ENCODE data around the gene FAM219B. TPM values are rescaled to one million over a fixed set of nuclear protein-coding genes. Genes with fewer than 3 reads are reported as not detected.
"Not testable (repeated sequence)": the region's sequence is repeated elsewhere in the genome, so short reads cannot be mapped to it uniquely, and the experiment has no call there.

Gene FAM219B
- total and polyA plus RNA-seq, 2 of the 4 experiments (the other 2 are of a cell fraction): 24.9 to 48.7 TPM

DNA sequence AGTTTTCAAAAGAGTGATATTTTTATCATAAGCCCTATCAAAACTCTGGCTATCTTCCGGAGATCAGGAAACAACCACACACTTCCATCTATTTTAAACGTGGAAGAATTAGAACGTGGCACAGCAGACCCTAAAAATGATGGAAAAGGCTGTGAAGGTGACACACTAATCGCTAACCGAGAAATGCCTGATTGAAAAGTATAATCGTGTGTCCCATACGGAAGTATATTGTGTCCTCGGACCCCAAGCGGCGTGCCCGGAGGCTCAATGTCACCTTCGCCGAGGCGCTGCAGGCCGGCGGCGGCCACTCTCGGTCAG lies 30.6 kb upstream of the FAM219B start:
- no peaks in the 10 kb centered on the region for H3K36me3 ChIP-seq (ENCODE audit: control insufficient read depth, insufficient read depth, low read length)
- no peak overlapping the region for H2BK20ac ChIP-seq (ENCODE audit: low read depth, low read length)
- peaks cover 6% of the 10 kb centered on the region; the same call in 1 of the 2 replicates for H4K20me1 ChIP-seq (ENCODE audit: insufficient read depth, low read length)
- BruUV-seq (replicated peaks): TSS peak; percentile 65
- no peaks in the 10 kb centered on the region for H3K9me3 ChIP-seq (ENCODE audit: control insufficient read depth, insufficient read depth, low read length)
- peak overlapping the region; percentile 93 for H2AFZ ChIP-seq (replicated peaks; ENCODE audit: low read length, poor library complexity)
- DNase-seq (no peak), ATAC-seq (ENCODE audit: low read depth) (no peak)
- peaks cover 5% of the 10 kb centered on the region; the same call in 1 of the 2 replicates for H3K27me3 ChIP-seq (ENCODE audit: control insufficient read depth, insufficient read depth, low read length)
- 0 out of 2 replicates have a peak overlapping the region, but pooled peaks have one; percentile 1 for H3K4ac ChIP-seq (ENCODE audit: low read depth, low read length)
- dilution Hi-C loops (cut with HindIII; ENCODE audit: low sequenced_read_pairs, unreplicated experiment) (no loop called here), intact Hi-C loops (cut with micrococcal nuclease) (no loop called here), in situ Hi-C loops (cut with MboI; ENCODE audit: low sequenced_read_pairs) (no loop called here)
- peak overlapping the region; percentile 56 for H3K27ac ChIP-seq (ENCODE audit: insufficient read depth, low read length)
- no peak overlapping the region for H2BK15ac ChIP-seq (ENCODE audit: low read depth, low read length)
- H3K4me1 ChIP-seq (ENCODE audit: control insufficient read depth, insufficient read depth, low read length): no peaks in the 10 kb centered on the region
- no peak overlapping the region; the same call in 1 of the 2 replicates for H4K91ac ChIP-seq (ENCODE audit: insufficient read depth, low read depth, low read length)
- peak overlapping the region; percentile 72 for H3K9ac ChIP-seq (ENCODE audit: low read depth, low read length)
- H4K8ac ChIP-seq (ENCODE audit: low read depth in 2 of 2, low read length in 2 of 2): peak overlapping the region in 1 of 2 experiments; percentile 76; a peak in 1 of 4 replicates
- peak overlapping the region; percentile 42; the same call in 1 of the 2 replicates for H4K5ac ChIP-seq (ENCODE audit: low read depth, low read length)
- H2AK9ac ChIP-seq (replicated peaks; ENCODE audit: low read depth, low read length, poor library complexity): peak overlapping the region; percentile 97
- 1% methylated on average over 15 of the region's 18 CpGs; no CpG with 5 or more reads in 1 of the 2 experiments for WGBS, 2 experiments (ENCODE audit: extremely low coverage in 2 of 2, insufficient read length in 1 of 2)
- H2BK120ac ChIP-seq (ENCODE audit: low read depth, low read length): no peak overlapping the region
- no peak overlapping the region; the same call in 1 of the 2 replicates for H3K18ac ChIP-seq (ENCODE audit: low read depth, low read length)
- TF ChIP-seq MAZ (IDR thresholded peaks at IDR 0.05; ENCODE audit: borderline replicate concordance, low read depth, low read length): 0 out of 2 replicates have a peak, but pooled peaks have one; percentile 31
- TF ChIP-seq NFE2L2 (IDR thresholded peaks at IDR 0.05; ENCODE audit: low read depth, low read length): no peak
- H3K23ac ChIP-seq (ENCODE audit: low read depth, low read length): peak overlapping the region; percentile 48; the same call in 1 of the 2 replicates
- ChIA-PET CTCF (no interaction called here), POLR2A (ENCODE audit: unreplicated experiment) (no interaction called here)
- peak overlapping the region; percentile 31 for H2BK5ac ChIP-seq (ENCODE audit: low read depth, low read length, poor library complexity, severe bottlenecking)
- peak overlapping the region; percentile 6; the same call in 1 of the 2 replicates for H2AK5ac ChIP-seq (ENCODE audit: low read depth, low read length)
- H3K9me1 ChIP-seq (ENCODE audit: insufficient read depth, low read length): peaks cover 7% of the 10 kb centered on the region; the same call in 1 of the 2 replicates
- peak overlapping the region; percentile 99 for H3K4me2 ChIP-seq (ENCODE audit: low read depth, low read length)
- peak overlapping the region; percentile 60; the same call in 1 of the 2 replicates for H3K56ac ChIP-seq (ENCODE audit: extremely low read depth, insufficient read depth, low read length)
- peaks cover 2 to 36% of the 10 kb centered on the region in 2 experiments; a peak in 3 of 4 replicates for H3K79me1 ChIP-seq (ENCODE audit: low read depth in 1 of 2, low read length in 2 of 2)
- peak overlapping the region; percentile 21 for H3K14ac ChIP-seq (replicated peaks; ENCODE audit: low read depth, low read length)
- peak overlapping the region; percentile 89 for H3K4me3 ChIP-seq (ENCODE audit: insufficient read depth, low read depth, low read length)

DNA sequence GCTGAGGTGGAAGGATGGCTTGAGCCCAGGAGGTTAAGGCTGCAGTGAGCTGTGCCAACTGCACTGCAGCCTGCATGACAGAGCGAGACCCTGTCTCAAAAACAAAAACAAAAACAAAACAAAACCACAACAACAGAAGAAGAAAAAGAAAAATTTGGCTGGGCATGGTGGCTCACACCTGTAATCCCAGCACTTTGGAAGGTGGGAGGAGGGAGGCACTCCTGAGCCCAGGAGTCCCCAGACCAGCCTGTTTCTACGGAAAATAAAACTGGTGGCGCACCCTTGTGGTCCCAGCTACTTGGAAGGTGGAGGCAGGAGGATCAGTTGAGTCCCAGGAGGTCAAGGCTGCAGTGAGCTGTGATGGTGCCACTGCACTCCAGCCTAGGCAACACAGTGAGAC lies 28.5 kb upstream of the FAM219B start:
- WGBS, 2 experiments (ENCODE audit: extremely low coverage in 2 of 2, insufficient read length in 1 of 2): no CpG with 5 or more reads among the region's 3 CpGs
- BruUV-seq (replicated peaks); intact Hi-C loops (cut with micrococcal nuclease); DNase-seq; H3K56ac ChIP-seq (ENCODE audit: extremely low read depth, insufficient read depth, low read length); H4K5ac ChIP-seq (ENCODE audit: low read depth, low read length); in situ Hi-C loops (cut with MboI; ENCODE audit: low sequenced_read_pairs); dilution Hi-C loops (cut with HindIII; ENCODE audit: low sequenced_read_pairs, unreplicated experiment); H4K91ac ChIP-seq (ENCODE audit: insufficient read depth, low read depth, low read length); CTCF ChIA-PET; H2BK20ac ChIP-seq (ENCODE audit: low read depth, low read length); H3K36me3 ChIP-seq (ENCODE audit: control insufficient read depth, insufficient read depth, low read length); H3K9me3 ChIP-seq (ENCODE audit: control insufficient read depth, insufficient read depth, low read length); H2AFZ ChIP-seq (replicated peaks; ENCODE audit: low read length, poor library complexity); H3K4me1 ChIP-seq (ENCODE audit: control insufficient read depth, insufficient read depth, low read length); H2AK5ac ChIP-seq (ENCODE audit: low read depth, low read length); H3K27me3 ChIP-seq (ENCODE audit: control insufficient read depth, insufficient read depth, low read length); H3K9me1 ChIP-seq (ENCODE audit: insufficient read depth, low read length); H3K9ac ChIP-seq (ENCODE audit: low read depth, low read length); H3K18ac ChIP-seq (ENCODE audit: low read depth, low read length); H3K27ac ChIP-seq (ENCODE audit: insufficient read depth, low read length); ATAC-seq (ENCODE audit: low read depth); H4K8ac ChIP-seq (ENCODE audit: low read depth in 2 of 2, low read length in 2 of 2); H3K4me2 ChIP-seq (ENCODE audit: low read depth, low read length); H3K14ac ChIP-seq (replicated peaks; ENCODE audit: low read depth, low read length); H3K23ac ChIP-seq (ENCODE audit: low read depth, low read length); H2BK5ac ChIP-seq (ENCODE audit: low read depth, low read length, poor library complexity, severe bottlenecking); H4K20me1 ChIP-seq (ENCODE audit: insufficient read depth, low read length); H2BK120ac ChIP-seq (ENCODE audit: low read depth, low read length); H2AK9ac ChIP-seq (replicated peaks; ENCODE audit: low read depth, low read length, poor library complexity); H3K4ac ChIP-seq (ENCODE audit: low read depth, low read length); H2BK15ac ChIP-seq (ENCODE audit: low read depth, low read length); H3K4me3 ChIP-seq (ENCODE audit: insufficient read depth, low read depth, low read length); POLR2A ChIA-PET (ENCODE audit: unreplicated experiment): not testable (repeated sequence)
- peaks cover 6 to 46% of the 10 kb centered on the region in 2 experiments for H3K79me1 ChIP-seq (ENCODE audit: low read depth in 1 of 2, low read length in 2 of 2)
